ENCODE data around the gene CRISPLD2.
A peak's percentile ranks its signal among the peaks of the same experiment; 100 is the strongest.

CRISPLD2 gene

DNA sequence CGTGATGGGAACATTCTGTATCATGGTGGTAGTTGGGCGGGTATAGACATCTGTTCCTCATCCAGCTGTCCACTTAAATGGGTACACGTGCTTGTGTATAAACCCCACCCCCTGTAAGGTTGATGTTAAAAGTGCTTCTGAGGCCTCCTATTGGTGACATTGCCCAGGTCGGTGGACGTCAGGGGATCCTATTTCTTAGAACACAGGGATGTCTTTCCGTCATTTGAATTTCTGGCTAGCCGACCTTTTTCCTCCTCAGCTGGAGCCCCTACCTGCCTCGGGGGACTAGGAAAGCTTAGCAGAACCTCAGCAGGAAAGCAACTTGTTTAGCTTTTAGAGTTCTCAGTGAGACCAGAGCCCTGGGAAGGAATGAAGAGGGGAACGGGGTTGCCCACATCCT is 16.6 kb upstream of the CRISPLD2 start:
- DNase-seq = no peak

DNA sequence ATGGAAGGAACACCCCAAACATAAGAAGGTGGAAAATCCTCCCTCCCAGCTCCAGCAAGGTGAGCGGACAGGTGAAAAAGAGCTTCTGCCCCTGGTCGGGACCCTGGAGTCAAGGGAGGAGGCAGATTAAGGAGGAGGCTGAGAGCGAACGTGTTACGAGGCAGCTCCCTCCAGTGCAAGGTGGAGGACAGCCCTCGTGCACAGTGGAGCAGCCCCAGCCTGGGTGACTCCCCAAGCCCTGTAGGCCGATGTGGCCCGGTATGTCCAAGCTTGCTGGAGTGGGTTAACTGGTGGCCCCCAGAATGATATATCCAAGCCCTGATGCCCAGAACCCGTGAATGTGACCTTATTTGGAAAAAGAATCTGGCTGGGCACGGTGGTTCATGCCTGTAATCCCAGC is 15.5 kb upstream of the CRISPLD2 start:
- DNase-seq = no peak

DNA sequence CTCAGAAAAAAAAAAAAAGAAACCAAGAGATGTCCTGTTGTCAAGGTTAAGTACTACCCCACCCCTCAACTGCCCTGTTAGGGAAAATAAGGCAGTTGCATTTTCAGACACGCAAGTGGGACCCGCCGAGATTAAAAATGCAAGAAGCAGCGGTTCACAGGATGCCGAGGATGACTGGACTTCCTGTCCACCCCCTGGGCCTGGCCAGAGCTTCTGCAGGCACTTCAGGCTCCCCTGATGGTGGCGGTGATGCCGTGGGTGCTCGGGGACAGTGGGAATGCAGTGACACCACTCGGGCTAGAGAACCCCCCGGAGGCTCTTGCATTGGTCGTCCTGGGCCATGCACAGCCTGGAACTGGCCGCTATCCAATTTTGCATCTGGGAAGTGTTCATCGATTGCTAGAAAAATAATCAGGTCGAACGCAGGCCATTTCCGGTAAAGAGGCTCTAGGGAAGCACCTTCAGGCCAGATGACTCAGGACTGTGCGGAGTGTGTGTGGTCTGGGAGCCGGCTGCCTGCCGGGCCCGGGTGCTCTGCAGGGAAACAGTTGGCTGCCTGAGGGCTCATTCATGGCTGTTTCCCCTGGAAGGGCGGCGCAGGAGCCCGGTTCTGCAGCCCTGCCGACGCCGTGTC is 13.4 kb upstream of the CRISPLD2 start:
- peak; percentile 97 for DNase-seq

DNA sequence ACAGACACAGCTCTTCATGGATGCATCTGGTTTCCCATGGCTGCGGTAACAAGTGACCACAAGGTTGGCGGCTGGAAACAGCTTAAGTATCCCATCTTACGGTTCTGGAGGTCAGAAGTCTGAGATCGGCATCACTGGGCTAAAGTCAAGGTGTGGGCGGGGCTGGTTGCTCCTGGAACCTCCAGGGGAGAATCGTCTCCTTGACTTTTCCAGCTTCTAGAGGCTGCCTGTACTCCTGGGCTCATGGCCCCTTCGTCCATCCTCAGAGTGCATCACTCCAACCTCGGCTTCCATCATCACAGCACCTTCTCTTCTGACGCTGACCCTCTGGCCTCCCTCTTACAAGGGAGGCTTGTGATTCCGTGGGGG is 12.9 kb upstream of the CRISPLD2 start:
- DNase-seq = no peak

DNA sequence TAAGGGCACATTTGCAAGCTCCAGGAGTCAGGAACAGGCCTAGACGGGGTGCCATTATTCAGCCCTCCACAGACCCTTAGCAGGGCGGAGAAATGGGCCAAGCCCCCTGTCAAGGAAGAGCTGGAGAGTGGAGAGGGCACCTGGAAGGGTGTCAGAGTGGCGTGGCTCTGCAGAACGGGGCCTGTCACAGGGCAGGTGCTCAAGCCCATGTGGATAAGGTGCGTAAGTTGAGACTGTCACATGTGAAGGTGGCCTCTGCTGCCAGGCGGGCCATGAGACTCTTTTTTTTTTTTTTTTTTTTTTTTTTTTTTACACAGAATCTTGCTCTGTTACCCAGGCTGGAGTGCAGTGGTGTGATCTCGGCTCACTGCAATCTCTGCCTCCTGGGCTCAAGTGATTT is 12.0 kb upstream of the CRISPLD2 start:
- DNase-seq = no peak

DNA sequence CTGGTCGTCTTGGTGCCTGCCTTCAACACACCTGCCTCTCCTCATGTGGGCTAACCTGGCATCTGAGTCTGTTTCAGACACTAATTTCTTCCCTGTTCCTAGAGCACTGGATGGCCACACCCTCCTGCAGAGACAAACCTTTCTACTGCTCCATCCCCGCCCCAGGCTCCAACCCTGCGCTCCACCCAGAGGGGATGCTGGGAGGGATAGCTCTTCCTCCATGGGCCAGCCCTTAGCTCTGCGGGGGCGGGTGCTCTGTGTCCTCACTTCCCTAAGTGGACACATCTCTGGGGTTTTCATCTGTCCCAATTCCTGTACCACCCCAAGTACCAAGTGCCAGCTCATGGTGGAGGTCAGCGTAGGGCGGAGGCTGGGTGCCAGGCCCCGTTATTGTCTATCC is 11.0 kb upstream of the CRISPLD2 start:
- DNase-seq = no peak

DNA sequence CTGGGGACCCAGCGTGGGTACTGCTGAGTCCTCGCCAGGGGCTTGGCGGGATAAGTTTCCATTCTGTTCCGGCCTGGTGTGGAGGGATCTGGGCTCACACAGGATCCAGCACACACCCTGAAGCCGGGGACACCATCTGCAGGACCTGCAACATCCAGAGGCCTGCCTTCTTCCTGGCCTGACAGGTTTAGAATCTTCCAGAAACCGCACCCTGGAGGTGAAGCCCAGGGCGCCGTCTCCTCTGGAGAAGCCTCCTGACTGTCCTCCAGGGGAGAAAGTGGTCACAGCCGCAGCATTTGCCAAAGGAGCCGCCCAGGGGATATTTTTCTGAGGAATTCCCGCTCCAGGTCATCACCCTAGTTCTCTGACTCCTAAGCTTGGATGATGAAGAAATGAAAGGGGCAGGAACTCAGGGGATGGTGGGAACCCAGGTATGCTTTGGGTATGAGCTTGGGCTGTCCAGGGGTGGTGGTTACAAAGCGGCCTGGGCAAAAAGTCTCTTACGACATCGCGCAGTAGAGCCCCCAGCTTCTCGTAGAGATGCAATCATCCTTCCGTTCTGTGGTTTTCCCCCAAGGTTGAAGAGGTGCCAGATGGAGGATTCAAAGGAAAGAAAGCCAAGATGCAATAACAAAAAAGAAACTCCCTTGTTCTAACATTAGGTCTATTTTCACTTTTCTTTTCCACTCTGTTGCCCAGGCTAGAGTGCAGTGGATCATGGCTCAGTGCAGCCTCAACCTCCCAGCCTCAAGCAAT is 9.1 kb upstream of the CRISPLD2 start:
- DNase-seq = no peak

DNA sequence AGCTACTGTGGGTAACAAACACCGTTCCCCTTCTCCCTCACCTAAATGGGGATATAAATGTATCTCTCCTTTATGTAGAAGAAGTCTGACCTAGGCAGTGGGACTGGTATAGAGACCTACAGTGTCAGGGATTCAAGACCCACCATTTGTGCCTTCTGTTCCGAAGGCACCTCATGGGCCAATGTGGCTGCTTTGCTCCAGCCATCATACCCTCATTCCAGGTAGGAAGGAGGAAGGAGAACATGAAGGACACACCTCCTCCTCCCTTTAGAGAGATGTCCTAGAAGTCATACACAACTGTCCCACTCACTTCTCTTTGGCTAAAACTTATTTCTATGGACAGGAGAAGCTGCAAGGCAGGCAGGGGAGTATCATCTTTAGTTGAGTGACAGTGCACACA is 8.3 kb upstream of the CRISPLD2 start:
- no peak for DNase-seq

DNA sequence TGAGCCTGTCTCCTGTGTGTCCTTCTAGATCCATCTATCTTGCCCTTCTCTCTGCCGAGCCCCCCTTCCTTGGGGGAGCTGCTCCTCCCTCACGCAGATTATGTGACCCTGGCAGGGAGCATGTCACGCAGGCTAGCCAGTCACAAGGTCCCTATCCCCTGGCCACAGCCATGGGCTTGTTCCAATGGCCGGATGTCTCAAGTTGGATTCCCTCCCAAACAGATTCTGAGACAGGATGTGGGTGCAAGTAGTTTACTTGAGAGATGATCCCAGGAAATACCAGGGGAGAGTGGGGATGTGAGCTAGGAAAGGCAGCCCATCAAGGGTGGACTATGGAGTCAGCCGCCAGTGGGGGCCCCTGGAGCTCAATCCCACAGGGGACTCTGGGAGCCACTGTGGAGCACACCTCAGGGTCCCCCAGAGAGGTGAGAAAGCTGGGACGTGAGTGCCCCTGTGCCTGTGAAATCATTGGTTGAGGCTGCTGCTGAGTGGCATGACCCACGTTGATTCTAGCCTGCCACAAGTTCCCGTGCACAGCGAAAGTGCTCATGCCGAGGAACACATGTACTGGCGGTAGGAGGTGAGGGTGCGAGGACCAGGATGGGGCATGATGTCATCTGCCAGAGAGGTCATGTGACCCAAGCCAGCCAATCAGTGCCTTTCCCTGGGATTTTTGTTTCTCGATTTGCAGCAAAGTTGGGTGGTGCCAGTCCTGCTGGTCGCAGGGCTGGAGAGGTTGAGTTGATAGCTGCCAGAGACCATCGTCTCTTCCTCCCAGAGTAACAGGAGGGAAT is 6.4 kb upstream of the CRISPLD2 start:
- DNase-seq = no peak

DNA sequence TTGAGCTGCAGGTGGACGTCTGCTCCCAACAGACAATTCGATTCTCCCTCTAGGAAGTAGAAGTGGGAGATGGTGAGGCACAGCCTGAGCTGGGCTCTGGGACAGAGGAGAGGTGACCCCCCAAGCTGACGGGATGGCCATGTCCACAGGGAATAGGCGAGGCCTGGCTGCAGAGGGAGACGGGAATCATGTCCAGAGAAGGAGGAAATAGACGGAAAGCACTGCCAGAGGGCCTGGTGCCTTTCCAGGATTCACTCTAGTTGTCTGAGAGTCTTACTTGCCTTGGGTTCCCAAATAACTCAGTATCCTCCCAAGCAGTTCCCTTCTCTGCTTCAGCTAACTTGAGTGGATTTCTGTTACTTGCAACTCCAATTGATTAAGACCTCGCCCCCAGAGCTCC is 4.3 kb upstream of the CRISPLD2 start:
- DNase-seq = no peak

DNA sequence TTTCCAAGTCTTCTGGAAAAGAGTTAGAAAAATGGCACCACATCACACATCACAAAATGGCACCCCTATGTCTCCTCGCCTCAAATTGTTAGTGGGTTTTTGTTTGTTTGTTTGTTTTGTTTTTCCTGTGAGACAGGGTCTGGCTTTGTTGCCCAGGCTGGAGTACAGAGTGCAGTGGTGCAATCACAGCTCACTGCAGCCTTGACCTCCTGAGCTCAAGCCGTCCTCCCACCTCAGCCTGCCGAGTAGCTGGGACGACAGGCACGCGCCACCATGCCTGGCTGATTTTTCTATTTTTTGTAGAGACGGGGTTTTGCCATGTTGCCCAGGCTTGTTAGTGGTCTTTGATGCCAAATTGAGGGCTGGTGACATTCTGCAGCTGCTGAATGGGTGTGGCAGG is 3.8 kb upstream of the CRISPLD2 start:
- DNase-seq = no peak

DNA sequence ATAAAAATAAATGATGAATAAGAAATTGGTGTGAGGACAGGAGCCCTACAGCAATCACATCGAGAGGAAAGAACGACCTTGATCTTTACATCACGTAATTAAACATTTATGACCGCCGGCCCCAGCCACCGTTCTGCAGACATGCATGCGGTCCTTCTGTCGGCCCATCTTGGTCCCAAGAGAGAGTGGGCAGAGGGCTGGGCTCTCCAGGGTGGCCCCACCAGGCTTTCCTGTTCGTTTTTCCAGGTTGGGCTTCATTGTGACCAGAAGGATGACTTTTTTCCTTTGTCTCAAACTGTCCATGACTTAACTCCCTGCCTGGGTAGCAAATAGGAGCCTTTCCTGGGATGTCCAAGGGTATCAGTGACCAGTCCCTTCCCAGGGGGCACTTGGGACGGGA is 3.3 kb upstream of the CRISPLD2 start:
- no peak for DNase-seq

DNA sequence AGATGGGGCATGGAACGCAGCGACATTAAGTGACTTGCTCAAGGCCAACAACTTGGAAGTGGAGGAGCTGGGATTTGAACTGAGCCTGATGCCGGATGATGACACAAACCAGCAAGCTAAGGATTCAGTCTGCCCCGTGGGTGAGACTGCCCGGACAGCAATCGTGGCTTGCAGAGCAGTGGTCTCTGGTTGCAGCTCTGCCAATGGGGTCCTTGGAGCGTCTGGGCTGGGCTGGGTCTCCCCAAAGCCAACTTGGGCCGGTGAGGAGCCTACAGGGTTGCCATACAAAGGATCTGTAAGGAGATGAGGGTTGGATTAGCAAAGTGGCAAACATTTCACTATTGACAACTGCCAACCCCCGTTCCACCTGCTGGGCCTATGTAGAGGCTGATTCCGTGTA is 2.6 kb upstream of the CRISPLD2 start:
- DNase-seq = no peak

DNA sequence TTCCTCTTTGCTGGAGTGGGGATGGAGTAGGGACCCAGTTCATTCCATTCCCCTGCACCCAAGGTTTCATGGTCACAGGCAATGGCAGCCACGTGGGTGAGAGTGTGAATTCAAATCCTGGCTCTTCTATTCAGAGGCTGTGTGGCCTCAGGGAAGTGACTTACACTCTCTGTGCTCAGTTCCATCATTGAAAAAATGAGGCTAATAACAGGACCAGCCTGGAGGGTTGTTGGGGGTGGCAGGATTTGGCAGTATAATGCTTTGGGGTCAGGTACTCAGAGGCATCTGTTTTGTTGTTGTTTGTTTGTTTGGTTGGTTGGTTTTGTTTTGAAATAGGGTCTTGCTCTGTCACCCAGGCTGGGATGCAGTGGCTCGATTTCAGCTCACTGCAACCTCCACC is 2.2 kb upstream of the CRISPLD2 start:
- DNase-seq = no peak

DNA sequence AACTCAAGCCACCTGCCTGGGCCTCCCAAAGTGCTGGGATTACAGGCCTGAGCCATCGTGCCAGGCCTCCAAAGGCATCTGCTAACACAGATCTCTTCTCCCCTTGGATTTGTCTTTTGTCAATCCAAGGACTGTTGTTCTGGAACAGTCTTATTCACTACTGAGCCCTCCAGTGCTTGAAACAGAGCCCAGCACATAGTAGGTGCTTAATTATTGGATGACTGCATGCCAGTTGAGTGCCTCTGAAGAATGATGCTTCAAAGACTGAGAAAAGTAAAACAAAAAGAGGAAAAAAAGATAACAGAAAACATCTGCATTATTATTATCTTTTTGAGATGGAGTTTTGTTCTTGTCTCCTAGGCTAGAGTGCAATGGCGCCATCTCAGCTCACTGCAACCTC is 1.7 kb upstream of the CRISPLD2 start:
- DNase-seq = no peak

DNA sequence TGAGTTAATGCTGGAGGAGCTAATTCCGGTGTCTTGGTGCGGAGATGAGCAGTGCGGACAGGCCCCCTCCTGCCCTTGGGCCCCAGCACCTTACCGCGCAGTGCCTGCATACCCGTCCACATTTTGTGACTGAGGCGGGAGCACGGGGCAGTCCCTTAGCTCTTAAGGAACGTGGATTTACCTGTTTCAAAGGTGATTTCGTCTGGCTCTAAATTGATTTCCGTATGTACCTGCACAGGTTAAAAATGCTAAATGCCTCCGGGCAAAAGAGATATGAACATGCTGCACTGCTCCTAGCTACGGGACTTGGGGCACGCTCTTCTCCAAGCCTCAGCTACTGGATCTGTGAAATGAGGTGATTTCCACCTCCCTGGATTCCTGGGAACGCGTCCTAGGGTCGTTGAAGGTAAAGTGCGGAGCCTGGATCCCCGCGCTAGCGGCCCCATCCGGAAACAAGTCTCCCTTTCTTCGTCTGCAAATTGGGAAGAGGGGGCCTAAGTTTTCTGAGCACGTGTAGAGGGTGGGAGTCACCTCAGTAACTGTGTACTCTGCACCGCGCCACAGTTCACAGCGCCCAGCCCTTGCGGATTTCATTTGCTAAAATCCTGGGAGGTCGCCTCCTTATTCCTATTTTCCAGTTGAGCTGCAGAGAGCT is 669 bp upstream of the CRISPLD2 start:
- no peak for DNase-seq

DNA sequence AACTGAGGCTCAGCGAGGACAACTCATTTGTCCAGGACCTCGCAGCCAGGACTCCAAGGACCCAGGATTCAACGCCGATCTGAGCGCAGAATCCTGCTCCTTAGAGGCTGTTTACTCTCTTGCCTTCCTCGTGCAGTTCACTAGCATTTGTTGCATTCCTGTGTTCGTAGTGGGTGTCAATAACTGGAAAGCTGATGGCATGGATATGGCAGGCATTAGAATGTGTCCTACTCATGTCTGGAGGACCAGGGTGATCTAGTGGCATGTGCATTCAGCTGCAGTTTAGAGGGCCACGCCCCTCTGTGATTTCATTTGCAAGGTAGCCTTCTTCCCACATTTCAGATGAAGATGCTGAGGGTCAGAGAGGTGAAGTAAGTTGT is 510 bp downstream of the CRISPLD2 start:
- DNase-seq = peak; percentile 55

DNA sequence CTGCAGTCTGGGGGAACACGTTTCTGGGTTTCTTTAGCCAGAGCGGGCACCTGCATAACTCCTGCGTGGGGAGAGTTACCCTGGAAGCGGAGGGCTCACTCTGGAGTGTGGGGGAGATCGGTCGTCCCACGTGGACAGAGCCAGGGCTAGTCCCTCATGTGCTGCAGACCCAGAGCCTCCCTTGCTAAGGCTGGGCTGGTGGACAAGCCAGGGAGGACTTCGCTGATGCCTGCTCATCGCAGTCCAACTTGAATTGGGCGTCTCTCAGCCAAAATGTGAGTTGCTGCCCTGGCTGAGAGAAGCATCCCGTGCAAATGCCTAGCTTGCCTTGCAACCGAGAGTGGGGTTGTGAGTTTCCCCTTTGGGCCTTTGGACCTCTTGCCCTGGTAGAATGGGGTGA is 986 bp downstream of the CRISPLD2 start:
- no peak for DNase-seq

DNA sequence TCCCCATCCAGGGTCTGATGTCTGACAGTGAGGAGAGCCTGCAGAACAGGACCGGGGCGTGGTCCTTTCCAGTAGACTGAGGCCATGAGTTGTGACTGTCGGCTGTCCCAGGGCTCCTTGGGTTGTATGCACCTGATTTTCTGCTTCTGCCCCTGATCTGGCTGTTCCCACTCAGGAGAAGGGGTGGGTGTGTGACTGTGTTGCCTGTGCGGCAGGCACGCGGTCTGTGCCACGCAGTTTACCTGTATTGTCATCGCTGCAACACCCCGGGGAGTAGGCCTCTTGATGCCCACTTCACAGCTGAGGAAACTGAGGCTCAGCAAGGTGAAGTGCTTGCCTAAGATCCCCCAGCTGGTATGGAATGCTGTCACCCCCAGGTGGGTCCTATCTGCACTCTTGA is 1.4 kb downstream of the CRISPLD2 start:
- no peak for DNase-seq

DNA sequence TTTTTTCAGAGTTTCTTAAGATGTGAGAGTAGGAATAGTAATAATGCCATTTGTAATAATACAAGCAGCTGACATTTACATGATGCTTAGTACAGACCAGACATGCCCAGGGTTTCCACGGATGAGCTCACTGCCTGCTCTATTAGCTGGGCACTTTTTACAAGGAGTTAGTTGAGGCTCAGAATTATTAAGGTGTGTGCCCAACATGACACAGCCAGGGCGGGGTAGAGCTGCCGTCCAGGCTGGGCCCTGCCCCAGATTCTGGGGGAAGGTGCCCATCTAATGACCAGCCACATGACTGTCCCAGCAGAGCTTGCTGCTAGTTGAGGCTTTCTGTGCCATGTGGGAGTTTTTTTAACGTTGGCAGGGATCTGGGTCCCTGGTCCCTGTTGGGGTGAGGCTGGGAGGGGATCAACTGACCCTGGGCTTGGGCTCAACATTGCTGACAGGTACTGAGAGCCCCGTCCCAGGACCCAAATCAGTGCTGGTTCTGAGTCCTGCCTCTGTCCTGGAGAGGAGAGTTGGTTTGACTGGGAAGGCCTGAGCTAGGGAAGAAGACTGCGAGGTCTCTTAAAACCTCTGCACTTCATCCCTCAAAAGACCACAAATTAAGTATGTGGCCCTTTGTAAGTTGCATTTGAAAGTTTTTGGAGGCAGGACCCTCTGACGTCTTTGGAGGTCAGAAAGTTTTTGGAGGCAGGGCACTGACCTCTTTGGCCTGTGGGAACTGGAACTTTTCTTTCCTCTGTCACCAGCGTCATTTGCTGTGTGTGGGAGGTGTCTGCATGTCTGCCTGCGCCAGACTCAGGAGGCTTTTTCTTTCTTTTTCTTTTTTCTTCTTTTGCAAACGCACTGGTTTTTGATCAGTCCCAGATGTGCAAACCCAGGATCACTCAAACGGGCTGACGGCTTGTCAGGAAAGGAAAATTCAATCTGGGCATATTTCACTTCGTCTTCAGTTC is 2.2 kb downstream of the CRISPLD2 start:
- no peak for DNase-seq

DNA sequence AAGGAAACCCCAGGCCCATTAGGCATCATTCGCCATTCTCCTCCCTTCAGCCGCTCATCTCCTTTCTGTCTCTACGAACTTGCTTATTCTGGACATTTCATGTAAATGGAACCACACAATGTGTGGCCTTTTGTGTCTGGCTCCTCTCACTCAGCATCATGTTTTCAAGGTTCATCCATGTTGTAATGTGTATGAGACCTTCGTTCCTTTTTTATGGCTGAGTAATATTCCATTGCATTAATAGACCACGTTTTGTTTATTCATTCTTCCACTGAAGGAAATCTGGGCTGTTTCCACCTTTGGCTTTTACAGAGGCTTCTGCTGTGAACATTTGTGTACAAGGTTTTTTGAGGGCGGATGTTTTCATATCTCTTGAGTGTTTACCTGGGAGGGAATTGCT is 3.2 kb downstream of the CRISPLD2 start:
- no peak for DNase-seq

DNA sequence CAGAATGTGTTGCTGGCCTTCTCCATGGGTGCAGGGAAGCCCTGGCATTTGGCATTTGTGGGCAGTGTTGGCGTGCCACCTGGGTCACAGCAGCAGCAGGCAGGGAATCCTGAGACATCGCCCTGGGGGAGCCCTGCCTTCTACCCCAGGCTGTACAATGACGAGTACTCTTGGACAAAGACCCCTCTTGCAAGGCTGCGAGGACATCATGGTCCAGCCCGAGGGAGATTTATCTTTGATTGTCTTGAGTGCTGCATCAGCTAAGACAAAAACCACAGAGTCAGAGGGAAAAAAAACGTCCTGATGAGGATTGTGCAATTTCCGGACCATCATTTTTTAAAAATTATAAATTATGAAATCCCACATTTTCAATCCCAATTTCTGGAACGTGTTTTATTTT is 3.7 kb downstream of the CRISPLD2 start:
- peak; percentile 76 for DNase-seq

DNA sequence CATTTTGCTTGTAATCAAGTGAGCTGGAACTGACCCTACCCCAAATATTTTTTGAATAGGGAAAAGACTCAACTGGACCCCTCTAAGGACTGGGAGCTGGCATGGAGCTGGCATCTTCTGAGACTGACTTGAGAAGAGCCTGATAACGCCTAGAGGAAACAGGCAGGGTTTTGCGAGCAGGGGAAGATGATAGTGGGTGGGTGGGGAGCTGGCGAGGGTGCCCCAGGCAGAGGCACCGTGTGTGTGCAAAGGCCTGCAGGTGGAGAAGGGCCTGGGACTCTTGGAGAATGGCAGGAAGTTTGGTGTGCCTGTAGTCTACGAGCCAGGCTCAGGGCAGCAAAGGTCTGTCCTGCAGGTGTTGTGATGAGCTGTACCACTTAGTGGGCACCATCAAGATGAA is 4.1 kb downstream of the CRISPLD2 start:
- no peak for DNase-seq

All from EL (cell line).